ENCODE measurements around the gene SARDH.
"Not testable (repeated sequence)": the region's sequence is repeated elsewhere in the genome, so short reads cannot be mapped to it uniquely, and the experiment has no call there.

Gene SARDH

DNA sequence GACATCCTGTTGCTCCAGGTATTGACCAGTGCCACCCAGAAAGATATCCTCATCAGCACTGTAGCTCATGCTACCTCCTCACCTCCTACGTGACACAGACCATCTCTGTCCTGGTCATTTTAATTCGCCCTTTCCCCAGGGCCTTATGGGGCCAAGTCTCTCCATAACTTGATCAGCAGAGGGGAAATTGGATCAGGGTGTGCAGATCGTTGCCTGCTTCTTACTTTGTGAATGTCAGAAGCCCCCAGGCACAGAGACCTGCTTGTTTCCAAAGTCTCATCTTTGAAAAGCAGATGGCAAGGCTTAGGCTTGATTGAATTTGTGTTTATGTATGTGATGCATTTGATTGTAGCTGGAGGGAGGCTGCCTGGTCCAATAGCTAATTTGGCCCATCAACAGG is 110.8 kb downstream of the SARDH start:
- H3K9me3 ChIP-seq (ENCODE audit: insufficient read depth, low read depth, low read length) = 0 out of 2 replicates have a peak, but pooled peaks cover 5% of the 10 kb centered on the region
- no peak overlapping the region for H3K4me2 ChIP-seq (ENCODE audit: low read depth, low read length, poor library complexity, severe bottlenecking)
- no peaks in the 10 kb centered on the region for H3K36me3 ChIP-seq (ENCODE audit: insufficient read depth, low read length)
- no peaks in the 10 kb centered on the region for H3F3A ChIP-seq (ENCODE audit: low read depth)
- no peaks in the 10 kb centered on the region for H3K79me2 ChIP-seq (ENCODE audit: insufficient read depth, low read length)
- H3K4me1 ChIP-seq (ENCODE audit: insufficient read depth, low read length, poor library complexity, severe bottlenecking) = no peaks in the 10 kb centered on the region
- no peaks in the 10 kb centered on the region for H4K20me1 ChIP-seq (ENCODE audit: insufficient read depth, low read length, poor library complexity, severe bottlenecking)
- H3K9ac ChIP-seq (ENCODE audit: low read depth, low read length, poor library complexity, severe bottlenecking) = no peak overlapping the region
- no peak overlapping the region for H3K4me3 ChIP-seq (ENCODE audit: low read length, poor library complexity, severe bottlenecking)
- H2AFZ ChIP-seq (ENCODE audit: low read length) = no peak overlapping the region
- TF ChIP-seq, protein P1, sequence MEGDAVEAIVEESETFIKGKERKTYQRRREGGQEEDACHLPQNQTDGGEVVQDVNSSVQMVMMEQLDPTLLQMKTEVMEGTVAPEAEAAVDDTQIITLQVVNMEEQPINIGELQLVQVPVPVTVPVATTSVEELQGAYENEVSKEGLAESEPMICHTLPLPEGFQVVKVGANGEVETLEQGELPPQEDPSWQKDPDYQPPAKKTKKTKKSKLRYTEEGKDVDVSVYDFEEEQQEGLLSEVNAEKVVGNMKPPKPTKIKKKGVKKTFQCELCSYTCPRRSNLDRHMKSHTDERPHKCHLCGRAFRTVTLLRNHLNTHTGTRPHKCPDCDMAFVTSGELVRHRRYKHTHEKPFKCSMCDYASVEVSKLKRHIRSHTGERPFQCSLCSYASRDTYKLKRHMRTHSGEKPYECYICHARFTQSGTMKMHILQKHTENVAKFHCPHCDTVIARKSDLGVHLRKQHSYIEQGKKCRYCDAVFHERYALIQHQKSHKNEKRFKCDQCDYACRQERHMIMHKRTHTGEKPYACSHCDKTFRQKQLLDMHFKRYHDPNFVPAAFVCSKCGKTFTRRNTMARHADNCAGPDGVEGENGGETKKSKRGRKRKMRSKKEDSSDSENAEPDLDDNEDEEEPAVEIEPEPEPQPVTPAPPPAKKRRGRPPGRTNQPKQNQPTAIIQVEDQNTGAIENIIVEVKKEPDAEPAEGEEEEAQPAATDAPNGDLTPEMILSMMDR (conservative IDR thresholded peaks at IDR 0.05; ENCODE audit: low read length) = no peak
- no peak for TF ChIP-seq EZH2phosphoT487 (IDR thresholded peaks at IDR 0.05; ENCODE audit: borderline replicate concordance)
- H3K9me2 ChIP-seq (replicated peaks; ENCODE audit: low read depth, low read length) = no peaks in the 10 kb centered on the region
- no peaks in the 10 kb centered on the region for H3K27me3 ChIP-seq (ENCODE audit: insufficient read depth, low read length, poor library complexity, severe bottlenecking)

DNA sequence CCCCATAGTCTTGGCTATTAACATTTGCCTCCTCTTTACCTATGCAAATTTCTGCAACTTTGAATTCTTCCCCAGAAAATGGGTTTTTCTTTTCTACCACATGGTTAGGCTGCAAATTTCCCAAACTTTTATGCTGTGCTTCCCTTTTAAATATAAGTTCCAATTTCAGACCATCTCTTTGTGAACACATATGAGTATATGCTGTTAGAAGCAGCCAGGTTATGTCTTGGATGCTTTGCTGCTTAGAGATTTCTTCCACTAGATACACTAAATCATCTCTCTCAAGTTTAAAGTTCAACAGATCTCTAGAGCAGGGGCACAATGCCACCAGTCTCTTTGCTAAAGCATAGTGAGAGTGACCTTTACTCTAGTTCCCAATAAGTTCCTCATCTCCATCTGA is 112.1 kb downstream of the SARDH start:
- not testable (repeated sequence) for H3K27me3 ChIP-seq (ENCODE audit: insufficient read depth, low read length, poor library complexity, severe bottlenecking); H3F3A ChIP-seq (ENCODE audit: low read depth); H3K36me3 ChIP-seq (ENCODE audit: insufficient read depth, low read length); H3K9me3 ChIP-seq (ENCODE audit: insufficient read depth, low read depth, low read length); H3K4me1 ChIP-seq (ENCODE audit: insufficient read depth, low read length, poor library complexity, severe bottlenecking); H4K20me1 ChIP-seq (ENCODE audit: insufficient read depth, low read length, poor library complexity, severe bottlenecking); H3K4me3 ChIP-seq (ENCODE audit: low read length, poor library complexity, severe bottlenecking); H2AFZ ChIP-seq (ENCODE audit: low read length); H3K9me2 ChIP-seq (replicated peaks; ENCODE audit: low read depth, low read length); H3K79me2 ChIP-seq (ENCODE audit: insufficient read depth, low read length); H3K9ac ChIP-seq (ENCODE audit: low read depth, low read length, poor library complexity, severe bottlenecking); H3K4me2 ChIP-seq (ENCODE audit: low read depth, low read length, poor library complexity, severe bottlenecking)

DNA sequence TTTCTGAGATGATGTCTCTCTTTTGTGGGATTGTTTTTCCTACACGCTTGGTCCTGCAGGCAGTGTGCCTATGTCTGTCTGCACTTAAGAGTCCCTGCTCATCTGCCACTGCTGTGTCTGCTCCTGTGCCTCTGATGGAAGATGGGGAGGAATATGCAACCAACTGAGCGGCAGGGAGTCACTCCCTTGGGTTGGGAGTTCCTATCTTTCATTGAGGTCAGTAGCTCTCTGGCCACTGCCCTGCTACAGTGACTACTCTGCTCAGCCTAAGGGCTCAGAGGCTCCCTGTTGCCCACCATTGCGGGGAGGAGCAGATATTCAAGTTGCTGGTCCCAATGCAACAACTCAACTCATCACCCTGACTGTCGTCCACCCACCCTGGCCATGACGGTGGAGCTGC is 115.6 kb downstream of the SARDH start:
- Histone ChIP-seq H3K9ac (ENCODE audit: low read depth, low read length, poor library complexity, severe bottlenecking) (no peak overlapping the region), H3K4me3 (ENCODE audit: low read length, poor library complexity, severe bottlenecking) (no peak overlapping the region), H3F3A (ENCODE audit: low read depth) (no peaks in the 10 kb centered on the region), H3K27me3 (ENCODE audit: insufficient read depth, low read length, poor library complexity, severe bottlenecking) (no peaks in the 10 kb centered on the region), H3K9me2 (replicated peaks; ENCODE audit: low read depth, low read length) (no peaks in the 10 kb centered on the region), H4K20me1 (ENCODE audit: insufficient read depth, low read length, poor library complexity, severe bottlenecking) (no peaks in the 10 kb centered on the region), H3K4me2 (ENCODE audit: low read depth, low read length, poor library complexity, severe bottlenecking) (no peak overlapping the region), H3K36me3 (ENCODE audit: insufficient read depth, low read length) (no peaks in the 10 kb centered on the region), H3K9me3 (ENCODE audit: insufficient read depth, low read depth, low read length) (0 out of 2 replicates have a peak, but pooled peaks cover 5% of the 10 kb centered on the region), H3K79me2 (ENCODE audit: insufficient read depth, low read length) (no peaks in the 10 kb centered on the region), H3K4me1 (ENCODE audit: insufficient read depth, low read length, poor library complexity, severe bottlenecking) (peaks cover 21% of the 10 kb centered on the region), H2AFZ (ENCODE audit: low read length) (no peak overlapping the region)
- TF ChIP-seq, protein P1 (conservative IDR thresholded peaks at IDR 0.05; ENCODE audit: low read length) = no peak
- no peak for TF ChIP-seq EZH2phosphoT487 (IDR thresholded peaks at IDR 0.05; ENCODE audit: borderline replicate concordance)

DNA sequence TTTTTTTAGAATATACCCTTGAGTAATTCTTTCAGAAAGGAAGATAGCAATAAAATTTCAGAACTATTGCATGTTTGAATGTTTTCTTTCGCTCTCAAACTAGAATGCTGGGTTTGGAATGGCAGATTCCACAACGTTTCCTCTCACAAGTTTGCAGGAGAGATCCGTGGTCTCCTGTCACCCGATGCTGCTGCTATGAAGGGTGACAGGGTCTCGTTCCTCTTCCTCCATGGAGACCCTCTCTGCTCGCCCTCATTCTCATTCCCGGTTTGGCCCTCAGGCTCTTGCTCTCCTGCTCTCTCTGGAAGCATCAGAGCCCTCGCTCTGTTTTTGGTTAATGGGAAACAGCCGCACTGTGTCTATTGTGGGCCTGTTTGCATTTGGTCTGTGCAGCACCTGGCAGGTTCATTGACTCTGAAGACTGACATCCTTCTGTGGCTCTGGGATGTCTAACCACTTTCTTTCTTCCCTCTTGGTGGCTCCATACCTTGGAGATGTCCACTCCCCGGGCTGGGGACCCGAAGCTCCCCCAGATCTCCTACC is 116.4 kb downstream of the SARDH start:
- Histone ChIP-seq H3K4me1 (ENCODE audit: insufficient read depth, low read length, poor library complexity, severe bottlenecking) (peaks cover 21% of the 10 kb centered on the region), H3K9me2 (replicated peaks; ENCODE audit: low read depth, low read length) (no peaks in the 10 kb centered on the region), H3F3A (ENCODE audit: low read depth) (no peaks in the 10 kb centered on the region), H3K79me2 (ENCODE audit: insufficient read depth, low read length) (no peaks in the 10 kb centered on the region), H3K36me3 (ENCODE audit: insufficient read depth, low read length) (no peaks in the 10 kb centered on the region), H2AFZ (ENCODE audit: low read length) (no peak overlapping the region), H4K20me1 (ENCODE audit: insufficient read depth, low read length, poor library complexity, severe bottlenecking) (no peaks in the 10 kb centered on the region), H3K4me3 (ENCODE audit: low read length, poor library complexity, severe bottlenecking) (no peak overlapping the region), H3K27me3 (ENCODE audit: insufficient read depth, low read length, poor library complexity, severe bottlenecking) (no peaks in the 10 kb centered on the region), H3K9me3 (ENCODE audit: insufficient read depth, low read depth, low read length) (0 out of 2 replicates have a peak, but pooled peaks cover 5% of the 10 kb centered on the region), H3K9ac (ENCODE audit: low read depth, low read length, poor library complexity, severe bottlenecking) (no peak overlapping the region), H3K4me2 (ENCODE audit: low read depth, low read length, poor library complexity, severe bottlenecking) (no peak overlapping the region)
- TF ChIP-seq EZH2phosphoT487 (IDR thresholded peaks at IDR 0.05; ENCODE audit: borderline replicate concordance) = no peak
- TF ChIP-seq, protein P1 (conservative IDR thresholded peaks at IDR 0.05; ENCODE audit: low read length) = no peak
